HCEC 1CT (cell line): ENCODE results near the gene ICAM3.

Experiments
- DNase-seq: peaks from one replicate; pipeline ENCODE4 v3.0.0-alpha.2; 2017

The ICAM3 gene

DNA sequence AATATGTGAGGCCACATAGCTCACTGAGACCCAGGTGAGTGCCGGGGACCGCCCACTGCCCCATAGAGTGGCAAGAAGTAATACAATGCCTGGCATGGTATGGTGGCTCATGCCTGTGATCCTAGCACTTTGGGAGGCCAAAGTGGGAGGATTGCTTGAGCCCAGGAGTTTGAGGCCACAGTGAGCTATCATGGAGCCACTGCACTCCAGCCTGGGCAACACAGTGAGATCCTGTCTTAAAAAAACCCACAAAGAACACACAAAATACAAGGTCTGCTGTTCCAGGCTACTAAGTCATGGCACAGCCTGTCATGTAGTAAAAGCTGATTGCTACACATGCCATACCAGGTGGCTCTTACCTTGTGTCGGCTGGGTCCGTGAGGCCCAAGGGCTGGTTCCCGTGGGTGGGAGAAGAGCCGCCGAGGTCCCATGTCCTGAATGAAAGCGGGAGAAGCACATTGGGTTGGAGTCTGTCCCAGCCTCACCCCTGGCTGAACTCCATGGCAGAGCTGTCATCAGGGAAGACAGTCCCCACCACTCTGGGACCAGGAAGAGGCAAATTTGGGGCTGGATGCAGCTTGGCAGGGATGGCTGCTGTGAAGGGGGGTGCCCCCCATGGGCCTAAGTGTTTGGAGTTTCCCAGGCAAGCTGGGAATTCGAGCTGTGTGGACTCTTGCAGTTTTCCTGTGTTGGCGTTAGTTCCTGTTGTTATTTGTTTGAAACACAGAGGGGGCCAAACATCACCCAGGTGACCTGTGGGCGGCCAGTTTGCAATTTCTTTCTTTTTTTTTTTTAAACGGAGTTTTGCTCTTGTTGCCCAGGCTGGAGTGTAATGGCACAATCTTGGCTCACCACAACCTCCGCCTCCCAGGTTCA lies 20.4 kb downstream of the ICAM3 start:
- DNase-seq = no peak

DNA sequence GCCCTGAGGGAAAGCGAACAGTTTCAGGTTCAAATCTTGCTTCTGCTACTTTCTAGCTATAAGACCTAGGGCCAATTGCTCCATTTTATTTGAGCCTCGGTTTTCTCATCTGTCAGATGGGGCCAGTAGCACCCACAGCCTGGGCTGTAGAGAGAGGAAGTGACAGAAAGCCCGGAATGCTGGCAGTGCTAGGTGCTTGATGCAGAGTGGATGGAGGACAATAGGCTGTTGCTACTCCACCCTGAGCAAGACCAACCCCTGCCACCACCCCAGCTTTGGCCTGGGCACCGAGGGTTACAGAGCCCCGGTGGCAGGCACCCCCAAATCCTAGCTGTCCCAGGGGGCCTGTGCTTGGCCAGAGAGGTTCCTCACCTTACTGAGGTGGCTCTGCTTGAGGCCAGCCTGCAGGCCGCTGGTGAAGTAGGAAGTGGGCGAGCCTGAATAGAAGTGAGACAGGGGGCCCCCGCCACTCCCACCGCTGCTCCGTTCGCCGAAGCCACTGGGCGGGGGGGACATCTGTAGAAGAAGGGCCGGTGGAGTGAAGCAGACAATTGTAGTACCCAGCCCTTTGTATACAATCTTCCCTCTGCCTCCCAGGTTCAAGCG lies 21.5 kb downstream of the ICAM3 start:
- no peak for DNase-seq

DNA sequence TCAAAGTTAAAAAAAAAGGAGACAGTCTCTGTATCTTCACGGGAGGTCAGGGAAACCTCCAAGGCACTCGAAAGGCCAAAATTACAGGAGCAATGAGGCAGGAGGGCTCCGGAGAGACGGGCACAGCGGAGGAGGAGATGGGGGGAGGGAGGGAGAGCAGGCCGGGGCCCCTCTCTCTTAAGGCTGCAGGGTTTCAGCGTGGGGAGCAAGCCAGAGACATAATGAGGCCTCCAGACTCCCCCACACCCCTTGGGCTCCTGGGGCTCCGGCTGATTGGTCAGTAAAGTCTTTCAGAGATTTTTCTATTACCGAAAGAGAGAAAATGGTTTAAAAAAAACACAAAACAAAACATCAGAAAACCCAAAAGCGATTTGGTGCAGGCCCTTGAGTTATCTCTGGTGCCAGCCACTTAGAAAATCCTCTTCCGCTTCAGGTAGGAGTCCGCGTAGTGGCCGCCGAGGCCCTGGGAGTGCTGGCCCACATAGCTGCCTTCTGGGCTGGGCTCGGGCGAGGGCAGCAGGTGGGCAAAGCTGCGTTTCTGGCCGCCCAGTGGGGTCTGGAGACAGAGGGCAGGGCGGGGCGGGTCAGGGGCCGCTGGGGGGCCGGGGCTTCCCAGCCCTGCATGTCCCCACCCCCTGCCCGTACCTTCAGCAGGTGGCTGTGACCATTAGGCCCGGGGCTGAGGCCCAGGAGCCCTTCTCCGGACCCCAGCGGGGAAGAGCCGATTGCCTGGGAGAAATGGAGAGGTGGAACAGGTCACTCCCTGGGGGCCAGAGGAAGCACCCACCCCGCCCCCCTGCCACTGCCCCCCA lies 22.2 kb downstream of the ICAM3 start:
- DNase-seq = no peak

DNA sequence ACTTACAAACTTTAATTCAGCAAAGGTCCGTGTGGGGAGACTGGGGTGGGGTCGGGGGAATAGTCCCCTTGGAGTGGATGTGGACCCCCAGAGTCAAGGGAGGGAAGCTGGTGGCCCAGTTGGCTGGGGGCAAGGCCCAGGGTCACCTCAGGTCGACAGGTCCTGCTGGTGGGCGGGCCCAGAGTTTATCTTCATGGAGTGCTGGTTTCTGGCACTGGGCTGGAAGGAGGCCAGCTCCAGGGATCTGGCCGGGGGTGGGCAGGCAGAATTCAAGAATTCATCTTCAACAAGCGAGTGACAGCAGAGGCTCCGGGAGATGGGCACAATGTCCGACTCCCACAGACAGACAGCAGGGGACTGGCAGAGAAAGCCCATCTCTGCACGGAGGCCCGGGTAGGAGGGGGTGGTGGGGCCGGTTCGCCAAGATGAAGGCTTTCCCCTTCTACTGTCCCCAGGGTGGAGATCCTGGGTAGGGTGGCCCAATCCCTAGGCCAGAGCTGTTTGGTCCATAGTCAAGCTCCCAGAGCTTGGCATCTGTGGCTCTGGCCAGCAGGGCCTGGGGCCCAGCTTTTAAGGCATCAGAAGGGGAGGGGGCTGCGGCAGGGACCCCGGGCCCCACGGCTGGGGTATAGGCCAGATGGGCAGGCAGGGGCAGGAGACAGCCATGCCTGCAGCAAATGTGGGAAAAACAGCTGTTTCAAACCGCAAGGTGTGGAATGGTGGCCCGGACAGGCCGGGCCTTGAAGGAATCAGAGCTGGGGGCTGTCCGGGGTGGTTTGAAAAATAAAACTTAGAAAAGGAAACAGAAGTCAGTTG lies 23.0 kb downstream of the ICAM3 start:
- no peak for DNase-seq

DNA sequence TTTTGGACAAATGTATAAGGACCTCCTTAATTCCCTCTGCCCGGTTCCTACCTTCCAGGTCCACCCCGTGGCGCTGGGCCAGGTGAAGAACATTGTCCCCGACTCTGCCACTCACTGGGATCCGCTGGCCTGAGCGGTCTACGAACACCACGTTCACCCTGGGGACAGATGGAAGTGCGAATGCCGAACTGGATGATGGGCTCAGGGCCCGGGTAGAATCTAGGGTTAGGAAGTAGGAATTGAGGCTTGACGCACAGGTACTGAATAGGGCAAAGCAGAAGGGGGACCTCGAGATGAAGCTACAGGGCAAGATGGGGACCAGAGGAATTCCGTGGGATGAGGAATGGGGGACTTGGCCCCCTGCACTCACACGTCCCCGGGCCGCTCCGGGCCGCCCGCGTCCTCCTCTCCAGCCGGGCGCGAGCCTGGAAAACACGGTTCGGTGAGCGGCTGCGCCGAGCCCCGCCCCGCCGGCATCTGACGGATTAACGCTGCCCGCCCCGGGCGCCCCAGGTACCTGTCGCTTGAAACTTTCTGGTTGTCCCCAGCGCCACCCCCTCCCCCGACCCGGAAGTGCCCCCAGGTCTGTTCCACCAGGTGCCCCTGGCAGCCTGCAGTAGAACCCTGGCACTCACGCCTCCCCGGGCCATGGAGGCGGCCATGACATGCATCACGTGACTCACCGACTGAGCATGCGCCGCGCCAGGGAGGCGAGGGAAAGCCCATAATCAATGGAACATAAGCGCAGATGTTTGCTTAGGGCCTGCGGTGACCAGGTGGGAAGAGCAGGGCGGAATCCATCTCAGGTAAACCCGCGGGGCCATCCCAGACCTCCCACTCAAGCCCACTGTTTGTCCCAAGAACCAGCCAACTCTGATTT lies 23.8 kb downstream of the ICAM3 start, which contains the start of gene FDX2:
FDX2 (minus strand) TSS at position 681 of the 880 bp plus-strand sequence; CDS start at position 662, 19 bp downstream.
- DNase-seq = peak; percentile 73

DNA sequence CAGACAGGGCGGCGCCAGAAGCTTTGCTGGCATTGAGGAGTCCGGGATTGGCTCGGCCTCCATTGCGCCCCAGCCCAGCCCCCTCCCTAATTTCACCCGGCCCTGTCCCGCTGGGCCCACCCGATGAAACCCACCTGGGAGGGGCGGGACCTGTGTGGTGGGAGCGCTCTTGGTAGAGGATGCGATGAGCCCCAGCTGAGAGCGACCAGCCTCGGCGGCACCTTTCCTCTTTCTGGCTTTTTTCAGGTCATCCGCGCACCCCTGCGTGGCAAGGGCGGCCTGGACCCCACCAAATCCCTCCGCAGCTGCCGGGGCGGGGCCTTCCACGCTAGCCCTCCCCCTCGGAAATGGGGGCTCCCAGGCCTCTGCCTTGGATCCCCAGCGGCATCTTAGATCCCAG lies 30.0 kb downstream of the ICAM3 start, which contains the start of gene ZGLP1:
ZGLP1 (minus strand) TSS at position 393 of the 400 bp plus-strand sequence.
- DNase-seq = no peak

DNA sequence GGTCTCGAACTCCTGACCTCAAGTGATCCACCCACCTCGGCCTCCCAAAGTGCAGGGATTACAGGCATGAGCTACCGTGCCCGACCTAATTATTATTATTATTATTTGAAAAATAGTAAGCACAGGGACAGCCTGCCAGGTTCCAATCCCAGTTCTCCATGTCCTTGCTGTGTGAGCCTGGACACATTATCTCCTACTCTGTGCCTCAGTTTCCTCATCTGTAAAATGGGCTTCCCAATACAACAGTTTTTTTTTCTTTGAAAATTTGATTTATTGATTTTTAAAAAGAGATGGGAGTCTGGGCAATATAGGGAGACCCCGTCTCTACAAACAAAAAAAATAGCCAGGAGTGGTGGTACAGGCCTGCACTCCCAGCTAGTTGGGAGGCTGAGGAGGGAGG lies 33.1 kb downstream of the ICAM3 start:
- no peak for DNase-seq

DNA sequence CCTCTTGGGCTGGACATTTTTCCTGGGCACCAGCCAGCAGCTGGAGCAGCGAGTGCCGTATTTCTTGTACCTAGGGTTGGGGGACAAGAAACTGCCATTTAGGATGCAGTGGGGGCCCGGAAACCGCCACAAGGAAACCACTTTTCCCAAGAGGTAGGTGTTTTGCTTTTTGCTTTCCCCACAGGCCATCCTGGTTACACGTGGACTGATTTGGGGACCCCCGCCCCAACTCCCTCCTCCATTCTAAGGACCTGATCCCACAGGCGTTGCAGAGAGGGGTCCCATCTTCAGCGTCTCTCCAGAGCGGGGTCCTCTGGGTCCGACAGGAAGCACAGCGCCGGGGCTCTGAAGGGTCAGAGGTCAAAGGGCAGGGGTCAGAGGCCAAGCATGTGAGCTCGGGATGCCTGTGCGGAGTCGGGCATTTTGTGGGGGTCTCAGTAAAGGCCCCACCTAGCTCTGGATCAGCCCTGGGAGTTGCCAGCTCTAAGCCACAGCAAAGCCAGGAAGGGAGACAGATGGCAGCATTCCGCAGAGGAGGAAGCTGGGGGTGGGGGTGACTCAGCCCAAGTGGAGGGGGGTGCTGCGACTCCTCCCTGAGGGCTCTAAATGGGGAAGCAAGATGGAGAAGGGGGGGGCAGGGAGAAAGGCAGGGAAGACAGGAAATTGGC lies 34.2 kb downstream of the ICAM3 start:
- DNase-seq = peak; percentile 84

DNA sequence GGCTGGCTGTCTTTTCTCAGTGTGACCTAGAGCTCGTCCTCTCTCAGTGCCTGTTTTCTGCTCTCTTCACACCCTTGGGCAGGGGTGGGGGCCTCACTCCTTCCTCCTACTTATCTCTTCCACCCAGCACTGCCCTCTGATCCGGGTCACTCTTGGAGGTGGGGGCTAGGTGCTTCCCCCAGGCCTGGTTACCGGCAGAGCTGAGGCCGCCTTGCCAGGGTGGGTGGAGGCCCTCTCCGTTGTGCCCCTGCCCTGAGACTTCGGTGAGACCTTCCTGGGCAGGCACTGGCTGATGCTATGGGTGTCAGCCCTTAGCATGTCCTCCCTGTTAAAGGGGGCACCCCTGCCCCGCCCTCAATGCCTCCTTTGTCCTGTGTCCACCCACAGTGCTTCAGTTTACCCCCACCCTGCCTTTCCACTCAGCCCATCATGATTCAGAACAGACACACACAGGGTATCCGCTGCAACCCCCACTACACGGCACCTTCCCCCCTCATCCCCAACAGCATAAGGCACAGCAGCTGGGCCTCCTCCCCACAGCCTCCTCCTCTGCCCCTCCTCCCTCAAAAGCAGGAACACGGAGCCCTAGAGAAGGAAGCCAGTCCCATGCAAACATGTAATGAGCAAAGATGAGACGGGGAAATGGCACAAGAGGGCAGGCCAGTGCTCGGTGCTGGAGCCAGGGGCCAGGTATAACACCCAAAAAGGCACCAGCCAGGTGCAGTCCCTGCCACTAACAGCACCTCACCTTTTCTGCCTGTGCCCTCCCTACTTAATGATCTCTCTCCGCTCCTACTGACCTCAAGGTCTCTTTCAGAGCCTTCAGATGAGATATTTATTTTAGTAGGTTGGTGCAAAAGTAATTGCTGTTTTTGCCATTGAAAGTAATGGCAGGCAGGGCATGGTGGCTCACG lies 39.6 kb downstream of the ICAM3 start:
- DNase-seq = no peak

DNA sequence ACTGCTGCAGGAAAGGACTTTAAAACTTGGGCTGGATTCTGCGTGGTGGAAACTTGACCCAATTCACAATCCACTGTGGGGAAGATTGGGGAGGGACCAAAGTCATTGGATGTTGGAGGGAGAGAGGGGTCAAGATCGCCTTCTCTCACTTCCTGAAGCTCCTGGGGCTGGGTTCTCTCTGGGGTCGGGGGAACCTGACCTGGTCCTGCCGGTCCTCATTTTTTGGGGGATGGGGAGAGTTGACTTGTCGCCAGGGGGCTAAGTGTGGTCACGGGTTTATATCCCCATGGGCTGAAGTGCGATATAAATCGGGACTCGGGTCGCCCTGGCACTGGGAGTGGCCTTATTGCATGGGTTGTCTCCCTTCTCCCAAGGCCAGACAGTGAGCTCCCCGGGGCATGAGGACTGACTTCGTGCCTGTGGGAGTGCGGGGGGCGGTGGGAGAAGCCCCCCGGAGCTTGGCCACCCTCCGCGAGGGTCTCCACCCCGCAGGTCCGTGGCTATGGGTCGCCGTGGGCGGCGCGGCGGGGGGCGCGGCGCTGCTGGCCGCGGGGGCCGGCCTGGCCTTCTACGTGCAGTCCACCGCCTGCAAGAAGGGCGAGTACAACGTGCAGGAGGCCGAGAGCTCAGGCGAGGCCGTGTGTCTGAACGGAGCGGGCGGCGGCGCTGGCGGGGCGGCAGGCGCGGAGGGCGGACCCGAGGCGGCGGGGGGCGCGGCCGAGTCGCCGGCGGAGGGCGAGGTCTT lies 43.4 kb downstream of the ICAM3 start:
- DNase-seq = no peak

DNA sequence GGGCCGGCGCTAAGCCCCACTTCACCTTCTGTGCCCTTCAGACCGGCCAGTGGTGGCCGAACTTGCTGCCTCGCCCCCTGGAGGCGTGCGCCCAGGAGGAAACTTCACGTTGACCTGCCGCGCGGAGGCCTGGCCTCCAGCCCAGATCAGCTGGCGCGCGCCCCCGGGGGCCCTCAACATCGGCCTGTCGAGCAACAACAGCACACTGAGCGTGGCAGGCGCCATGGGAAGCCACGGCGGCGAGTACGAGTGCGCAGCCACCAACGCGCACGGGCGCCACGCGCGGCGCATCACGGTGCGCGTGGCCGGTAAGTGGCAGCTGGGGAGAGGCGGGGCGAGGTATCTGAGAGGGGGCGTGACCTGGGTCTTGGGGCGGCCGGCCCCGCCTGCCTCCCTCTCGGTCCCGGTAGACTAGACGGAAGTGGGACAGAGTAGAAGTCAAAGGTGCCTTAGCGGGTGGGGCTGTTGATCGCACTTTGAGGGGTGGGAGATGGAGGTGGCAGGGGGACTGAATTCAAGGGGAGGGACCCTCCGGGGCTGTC lies 44.0 kb downstream of the ICAM3 start:
- DNase-seq = no peak

DNA sequence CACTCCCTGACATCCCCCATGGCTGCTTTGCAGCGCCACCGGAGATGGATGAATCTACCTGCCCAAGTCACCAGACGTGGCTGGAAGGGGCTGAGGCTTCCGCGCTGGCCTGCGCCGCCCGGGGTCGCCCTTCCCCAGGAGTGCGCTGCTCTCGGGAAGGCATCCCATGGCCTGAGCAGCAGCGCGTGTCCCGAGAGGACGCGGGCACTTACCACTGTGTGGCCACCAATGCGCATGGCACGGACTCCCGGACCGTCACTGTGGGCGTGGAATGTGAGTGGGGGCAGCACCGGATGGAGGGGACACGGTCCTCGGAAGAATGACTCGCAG lies 45.1 kb downstream of the ICAM3 start:
- no peak for DNase-seq

DNA sequence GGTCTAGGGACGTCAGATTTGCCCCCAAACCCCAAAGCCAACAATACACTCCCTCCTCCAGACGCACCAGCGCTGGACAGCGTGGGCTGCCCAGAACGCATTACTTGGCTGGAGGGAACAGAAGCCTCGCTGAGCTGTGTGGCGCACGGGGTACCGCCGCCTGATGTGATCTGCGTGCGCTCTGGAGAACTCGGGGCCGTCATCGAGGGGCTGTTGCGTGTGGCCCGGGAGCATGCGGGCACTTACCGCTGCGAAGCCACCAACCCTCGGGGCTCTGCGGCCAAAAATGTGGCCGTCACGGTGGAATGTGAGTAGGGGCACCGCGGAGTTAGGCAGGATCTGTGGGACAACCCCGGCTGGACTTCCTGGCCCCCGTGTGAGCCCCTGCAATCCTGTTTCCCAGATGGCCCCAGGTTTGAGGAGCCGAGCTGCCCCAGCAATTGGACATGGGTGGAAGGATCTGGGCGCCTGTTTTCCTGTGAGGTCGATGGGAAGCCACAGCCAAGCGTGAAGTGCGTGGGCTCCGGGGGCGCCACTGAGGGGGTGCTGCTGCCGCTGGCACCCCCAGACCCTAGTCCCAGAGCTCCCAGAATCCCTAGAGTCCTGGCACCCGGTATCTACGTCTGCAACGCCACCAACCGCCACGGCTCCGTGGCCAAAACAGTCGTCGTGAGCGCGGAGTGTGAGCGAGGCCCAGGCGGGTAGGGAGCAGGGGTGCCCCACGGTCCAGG lies 45.6 kb downstream of the ICAM3 start:
- no peak for DNase-seq

DNA sequence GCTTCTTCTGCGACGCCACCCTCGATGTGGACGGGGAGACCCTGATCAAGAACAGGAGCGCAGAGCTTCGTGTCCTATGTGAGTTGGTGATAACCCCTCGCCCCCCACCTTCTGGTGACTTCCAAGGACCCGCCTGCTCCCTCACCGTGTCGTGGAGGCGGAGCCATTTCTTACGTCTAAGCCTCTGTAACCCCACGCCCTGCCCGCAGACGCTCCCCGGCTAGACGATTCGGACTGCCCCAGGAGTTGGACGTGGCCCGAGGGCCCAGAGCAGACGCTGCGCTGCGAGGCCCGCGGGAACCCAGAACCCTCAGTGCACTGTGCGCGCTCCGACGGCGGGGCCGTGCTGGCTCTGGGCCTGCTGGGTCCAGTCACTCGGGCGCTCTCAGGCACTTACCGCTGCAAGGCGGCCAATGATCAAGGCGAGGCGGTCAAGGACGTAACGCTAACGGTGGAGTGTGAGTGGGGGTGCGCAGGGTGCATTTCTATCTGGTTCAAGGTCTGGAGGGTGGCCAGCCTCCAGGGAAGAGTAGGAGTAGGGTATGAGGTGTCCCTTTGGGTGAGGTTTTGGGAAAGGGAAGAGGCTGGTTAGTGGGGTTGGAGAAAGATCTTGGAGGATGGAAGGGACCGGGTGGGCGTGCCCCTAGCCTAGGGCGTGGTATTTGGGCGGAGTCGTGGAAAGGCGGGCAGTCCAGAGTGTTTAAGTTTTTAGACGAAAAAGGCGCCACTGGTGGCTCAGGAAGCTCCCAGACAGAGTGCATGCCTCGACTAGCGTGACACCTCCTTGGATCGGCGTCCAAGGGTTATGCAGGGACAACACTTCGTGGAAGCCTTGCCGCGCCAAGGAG lies 46.4 kb downstream of the ICAM3 start:
- DNase-seq = no peak

DNA sequence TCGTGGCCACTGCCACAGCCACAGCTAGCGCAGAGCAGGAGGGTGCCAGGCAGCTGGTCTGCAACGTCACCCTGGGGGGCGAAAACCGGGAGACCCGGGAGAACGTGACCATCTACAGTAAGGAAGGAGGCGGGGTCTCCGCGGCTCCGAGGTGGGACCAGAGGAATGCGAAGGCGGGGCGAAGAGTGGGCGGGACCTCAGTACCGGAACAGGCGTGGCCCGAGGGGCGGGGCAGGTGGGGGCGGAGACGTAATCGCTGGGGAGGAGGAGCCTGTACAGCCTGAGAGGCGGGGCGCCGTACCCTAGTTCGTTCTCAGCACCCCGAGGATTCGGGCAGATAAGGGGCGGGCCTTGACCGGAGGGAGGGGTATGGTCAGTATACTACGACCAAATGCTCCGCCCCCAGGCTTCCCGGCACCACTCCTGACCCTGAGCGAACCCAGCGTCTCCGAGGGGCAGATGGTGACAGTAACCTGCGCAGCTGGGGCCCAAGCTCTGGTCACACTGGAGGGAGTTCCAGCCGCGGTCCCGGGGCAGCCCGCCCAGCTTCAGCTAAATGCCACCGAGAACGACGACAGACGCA lies 47.1 kb downstream of the ICAM3 start:
- DNase-seq = peak; percentile 79

DNA sequence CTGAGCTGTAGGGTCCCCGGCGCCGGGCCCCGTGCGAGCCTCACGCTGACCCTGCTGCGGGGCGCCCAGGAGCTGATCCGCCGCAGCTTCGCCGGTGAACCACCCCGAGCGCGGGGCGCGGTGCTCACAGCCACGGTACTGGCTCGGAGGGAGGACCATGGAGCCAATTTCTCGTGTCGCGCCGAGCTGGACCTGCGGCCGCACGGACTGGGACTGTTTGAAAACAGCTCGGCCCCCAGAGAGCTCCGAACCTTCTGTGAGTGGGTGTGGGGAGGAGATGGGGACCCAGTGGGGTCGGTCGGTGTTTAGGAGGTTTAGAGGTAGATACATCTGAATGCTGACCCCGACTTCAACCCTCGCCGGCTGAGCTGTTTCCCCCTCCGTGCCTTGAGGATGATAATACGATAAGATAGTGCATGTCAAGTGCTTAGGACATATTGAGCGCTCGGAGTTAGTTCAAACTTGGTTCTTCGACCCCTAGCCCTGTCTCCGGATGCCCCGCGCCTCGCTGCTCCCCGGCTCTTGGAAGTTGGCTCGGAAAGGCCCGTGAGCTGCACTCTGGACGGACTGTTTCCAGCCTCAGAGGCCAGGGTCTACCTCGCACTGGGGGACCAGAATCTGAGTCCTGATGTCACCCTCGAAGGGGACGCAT lies 47.7 kb downstream of the ICAM3 start:
- no peak for DNase-seq
